Measurements from ENCODE around the gene SDF2L1. TPM values are rescaled to one million over a fixed set of nuclear protein-coding genes. Genes with fewer than 3 reads are reported as not detected.
"Not testable (repeated sequence)": the region's sequence is repeated elsewhere in the genome, so short reads cannot be mapped to it uniquely, and the experiment has no call there.

SDF2L1 gene, protein sequence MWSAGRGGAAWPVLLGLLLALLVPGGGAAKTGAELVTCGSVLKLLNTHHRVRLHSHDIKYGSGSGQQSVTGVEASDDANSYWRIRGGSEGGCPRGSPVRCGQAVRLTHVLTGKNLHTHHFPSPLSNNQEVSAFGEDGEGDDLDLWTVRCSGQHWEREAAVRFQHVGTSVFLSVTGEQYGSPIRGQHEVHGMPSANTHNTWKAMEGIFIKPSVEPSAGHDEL
- total RNA-seq: 10 to 100 TPM; 27.8 to 33.1 TPM
- long read RNA-seq, donor 1, transcript SDF2L1-201 (3 exons, 865 nt): major isoform, 24 of 24 reads
- long read RNA-seq, donor 1, partial matches to known transcripts: 0 of 24 reads
- long read RNA-seq, donor 1, other reads (novel, unspliced or antisense): 0 of 24 reads
- long read RNA-seq, donor 2, transcript SDF2L1-201 (3 exons, 865 nt): major isoform, 34 of 34 reads
- long read RNA-seq, donor 2, partial matches to known transcripts: 0 of 34 reads
- long read RNA-seq, donor 2, other reads (novel, unspliced or antisense): 0 of 34 reads

- intact Hi-C loops (cut with DNase I): no loop called here
- peak; percentile 99 for DNase-seq (ENCODE audit: low spot score)
Observed at GRCh38 chr22:21641789-21642583, at the start of gene SDF2L1. TSS of gene SDF2L1 (plus strand) at chr22:21642302. CDS start at chr22:21642337, 35 bp downstream.

GRCh38 chr22:21592422-21592821 lies 49.7 kb upstream of the SDF2L1 start:
- DNase-seq (ENCODE audit: low spot score): no peak
- intact Hi-C loops (cut with DNase I): no loop called here

DNA sequence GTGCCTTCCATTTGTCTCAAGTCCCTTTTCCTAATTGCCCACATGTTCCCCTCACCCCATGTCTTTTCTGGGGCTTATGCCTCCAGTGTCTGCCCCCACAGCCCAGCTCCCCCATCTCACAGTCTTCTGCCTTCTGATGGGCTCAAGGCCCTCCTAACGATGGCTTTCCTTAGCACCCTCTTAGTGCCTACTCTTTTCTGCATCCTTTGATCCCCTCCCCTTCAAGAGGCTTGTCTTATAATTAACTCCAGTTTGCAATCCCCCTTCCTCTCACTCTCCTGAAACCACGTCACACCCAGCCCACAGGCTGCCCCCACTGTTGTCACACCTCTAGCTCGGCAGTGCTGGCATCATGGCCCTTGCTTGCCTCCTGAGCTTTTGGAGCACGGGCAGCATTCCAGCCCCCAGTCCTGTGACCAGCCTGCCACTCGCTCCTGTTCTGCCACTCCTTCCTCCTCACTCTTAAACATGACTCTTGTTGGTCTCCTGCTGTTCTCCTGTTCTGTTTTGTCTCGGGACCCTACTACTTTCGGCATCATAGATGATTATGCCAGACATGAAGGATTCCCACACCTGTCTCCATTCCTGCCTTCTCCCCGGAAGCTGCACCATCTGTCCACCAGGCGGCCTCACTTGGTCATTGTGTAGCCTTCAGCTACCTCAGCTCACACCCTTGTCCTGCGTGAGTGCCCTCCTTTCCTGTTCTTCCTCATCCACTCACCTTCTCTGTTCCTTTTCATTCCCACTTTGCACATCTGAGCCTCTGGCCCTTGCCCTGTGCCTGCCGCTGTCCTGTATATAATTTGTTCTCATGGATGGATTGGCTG lies 48.5 kb upstream of the SDF2L1 start:
- intact Hi-C loops (cut with DNase I): no loop called here
- no peak for DNase-seq (ENCODE audit: low spot score)

- intact Hi-C loops (cut with DNase I): no loop called here
Observed at GRCh38 chr22:21594865-21595452, 47.1 kb upstream of the SDF2L1 start.

GRCh38 chr22:21596356-21597135 lies 45.6 kb upstream of the SDF2L1 start:
- intact Hi-C loops (cut with DNase I); DNase-seq (ENCODE audit: low spot score): not testable (repeated sequence)

More at GRCh38 chr22:21594865-21595452, 47.1 kb upstream of the SDF2L1 start:
- no peak for DNase-seq (ENCODE audit: low spot score)

- intact Hi-C loops (cut with DNase I): no loop called here
- no peak for DNase-seq (ENCODE audit: low spot score)
Observed at GRCh38 chr22:21598302-21598701, 43.8 kb upstream of the SDF2L1 start.

- no peak for DNase-seq (ENCODE audit: low spot score)
- intact Hi-C loops (cut with DNase I): no loop called here
Observed at GRCh38 chr22:21599053-21599893, 42.8 kb upstream of the SDF2L1 start.

- DNase-seq (ENCODE audit: low spot score): no peak
- intact Hi-C loops (cut with DNase I): no loop called here
Observed at GRCh38 chr22:21602579-21602978, 39.5 kb upstream of the SDF2L1 start.

- DNase-seq (ENCODE audit: low spot score): no peak
- intact Hi-C loops (cut with DNase I): no loop called here
Observed at GRCh38 chr22:21603973-21604372, 38.1 kb upstream of the SDF2L1 start.

GRCh38 chr22:21605887-21606564 lies 36.1 kb upstream of the SDF2L1 start:
- no peak for DNase-seq (ENCODE audit: low spot score)
- intact Hi-C loops (cut with DNase I): no loop called here

DNA sequence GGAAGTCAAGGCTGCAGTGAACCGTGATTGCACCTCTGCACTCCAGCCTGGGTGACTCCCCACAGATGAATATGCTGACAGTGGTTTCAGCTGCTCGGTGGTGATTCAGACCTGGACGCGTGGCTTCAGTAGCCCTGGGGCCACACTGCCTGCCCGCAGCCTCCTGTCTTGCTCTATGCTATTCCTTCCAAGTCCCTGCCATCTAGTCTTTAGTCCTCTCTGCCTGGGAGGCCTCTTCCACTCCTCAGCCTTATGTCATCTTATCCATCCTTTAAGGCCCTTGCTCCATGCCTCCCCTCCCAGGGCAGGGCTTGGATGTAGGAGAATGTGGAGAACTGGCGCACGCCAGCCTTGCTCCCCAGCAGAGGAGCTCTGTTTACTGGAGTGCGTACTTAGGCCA lies 35.3 kb upstream of the SDF2L1 start:
- no peak for DNase-seq (ENCODE audit: low spot score)

DNA sequence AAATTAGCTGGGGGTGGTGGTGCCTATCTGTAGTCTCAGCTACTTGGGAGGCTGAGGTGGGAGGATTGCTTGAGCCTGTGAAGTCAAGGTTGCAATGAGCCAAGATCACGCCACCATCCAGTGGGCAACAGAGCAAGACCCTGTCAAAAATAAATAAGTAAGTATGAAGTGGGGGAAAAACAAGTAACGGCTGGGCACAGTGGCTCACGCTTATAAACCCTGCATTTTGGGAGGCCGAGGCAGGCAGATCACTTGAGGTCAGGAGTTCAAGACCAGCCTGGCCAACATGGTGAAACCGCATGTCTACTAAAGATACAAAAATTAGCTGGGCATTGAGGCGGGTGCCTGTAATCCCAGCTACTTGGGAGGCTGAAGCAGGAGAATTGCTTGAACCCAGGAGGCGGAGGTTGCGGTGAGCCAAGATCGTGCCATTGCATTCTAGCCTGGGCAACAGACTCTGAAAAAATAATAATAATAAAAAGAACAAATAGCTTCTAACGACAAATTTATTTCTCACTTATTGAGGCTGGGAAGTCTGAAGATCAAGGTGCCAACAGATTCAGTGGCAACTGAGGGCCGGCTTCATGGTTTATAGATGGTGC lies 32.4 kb upstream of the SDF2L1 start:
- intact Hi-C loops (cut with DNase I); DNase-seq (ENCODE audit: low spot score): not testable (repeated sequence)

More for the DNA sequence above, 35.3 kb upstream of the SDF2L1 start:
- intact Hi-C loops (cut with DNase I): no loop called here

DNA sequence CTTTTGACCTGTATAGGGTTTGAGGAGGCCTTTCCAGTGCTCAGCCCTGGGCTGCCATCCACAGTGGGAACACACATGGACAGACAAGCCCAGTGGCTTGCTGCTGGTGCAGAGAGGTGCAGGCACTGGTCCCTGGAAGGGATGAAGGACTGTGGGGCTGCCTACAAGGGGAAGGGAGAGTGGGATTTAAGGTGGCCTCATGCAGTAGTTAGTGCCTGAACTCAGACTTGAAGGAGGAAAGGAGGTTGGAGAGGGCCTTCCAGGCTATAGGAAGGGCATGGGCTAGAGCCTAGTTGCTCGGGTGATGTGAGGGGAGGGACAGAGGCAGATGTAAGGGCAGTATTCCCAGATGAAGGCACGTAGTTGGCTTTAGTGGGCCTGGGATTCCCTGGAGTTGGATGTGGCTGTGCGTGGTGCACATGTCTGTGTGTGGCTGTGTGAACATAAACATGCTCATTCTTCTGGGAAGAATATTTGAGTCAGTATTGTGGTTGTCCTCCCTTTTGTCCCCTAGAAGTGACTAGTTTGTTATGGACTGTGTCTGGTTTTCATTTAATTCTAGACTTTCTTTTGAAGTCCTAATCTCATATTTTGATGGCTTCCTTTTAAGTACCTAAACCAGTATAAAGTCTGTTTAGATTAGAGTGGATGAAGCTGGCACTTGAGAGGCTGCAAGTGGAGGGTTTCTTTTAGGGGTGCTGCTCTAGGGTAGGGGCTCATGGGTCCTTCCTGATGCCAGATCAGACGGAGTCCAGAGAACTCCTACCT lies 30.7 kb upstream of the SDF2L1 start:
- no peak for DNase-seq (ENCODE audit: low spot score)
- intact Hi-C loops (cut with DNase I): no loop called here

GRCh38 chr22:21612858-21613257 lies 29.2 kb upstream of the SDF2L1 start:
- intact Hi-C loops (cut with DNase I): no loop called here
- no peak for DNase-seq (ENCODE audit: low spot score)

GRCh38 chr22:21613553-21614233 lies 28.4 kb upstream of the SDF2L1 start:
- no peak for DNase-seq (ENCODE audit: low spot score)

More at GRCh38 chr22:21613553-21614233, 28.4 kb upstream of the SDF2L1 start:
- intact Hi-C loops (cut with DNase I): no loop called here
